ENCODE results near the gene TRPM6.
"Not testable (repeated sequence)": the region's sequence is repeated elsewhere in the genome, so short reads cannot be mapped to it uniquely, and the experiment has no call there.

The TRPM6 gene

DNA sequence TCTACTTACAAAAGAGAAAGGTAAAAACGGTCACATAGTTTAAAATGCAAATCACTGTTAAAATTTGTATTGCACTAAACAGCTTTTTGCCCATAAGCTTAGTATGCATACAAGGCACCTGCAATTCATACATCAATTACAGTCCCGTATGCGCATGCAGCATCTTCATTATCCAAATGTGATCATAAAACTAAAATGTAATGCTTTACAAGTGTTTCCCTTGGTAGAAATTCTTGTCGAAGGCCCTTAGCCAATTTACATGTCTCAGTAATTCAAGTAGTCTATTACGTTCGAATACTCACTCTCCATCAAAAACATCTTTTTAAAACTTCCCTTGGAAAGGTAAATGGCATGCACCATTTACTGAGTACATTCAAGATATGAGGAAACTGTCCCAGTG lies 32.6 kb downstream of the TRPM6 start:
- DNase-seq, result no peak

- DNase-seq, result not testable (repeated sequence)
Measured at GRCh38 chr9:74853024-74853423, 34.7 kb downstream of the TRPM6 start.

- no peak for DNase-seq
Measured at GRCh38 chr9:74848153-74848525, 39.6 kb downstream of the TRPM6 start.

DNA sequence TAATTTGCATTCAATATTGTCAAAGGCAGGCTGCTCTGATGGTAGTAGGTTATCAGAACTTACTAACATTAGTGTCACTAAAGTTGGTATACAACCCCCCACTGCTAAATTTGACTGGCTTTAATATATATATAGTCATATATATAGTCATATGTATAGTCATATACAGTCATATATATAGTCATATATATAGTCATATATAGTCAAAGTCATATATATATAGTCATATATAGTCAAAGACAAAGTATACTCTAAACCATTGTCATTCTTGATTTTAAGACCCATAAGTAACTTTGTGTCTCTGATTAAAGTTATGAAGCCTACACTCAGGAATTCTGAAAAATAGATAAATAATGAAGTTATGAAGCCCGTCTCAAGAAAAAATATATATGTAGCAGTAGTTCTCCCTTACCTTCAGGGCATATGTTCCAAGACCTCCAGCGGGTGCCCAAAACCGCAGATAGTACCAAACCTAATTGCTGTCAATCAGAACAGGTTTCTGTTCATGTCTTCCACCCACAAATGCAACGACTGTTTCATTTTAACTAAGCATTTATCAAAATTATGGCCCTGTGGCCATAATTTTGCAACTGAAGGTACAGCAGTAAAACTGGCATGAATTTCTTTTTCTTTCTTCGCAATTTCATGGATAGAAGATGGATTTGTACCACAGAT lies 40.1 kb downstream of the TRPM6 start:
- no peak for DNase-seq

DNA sequence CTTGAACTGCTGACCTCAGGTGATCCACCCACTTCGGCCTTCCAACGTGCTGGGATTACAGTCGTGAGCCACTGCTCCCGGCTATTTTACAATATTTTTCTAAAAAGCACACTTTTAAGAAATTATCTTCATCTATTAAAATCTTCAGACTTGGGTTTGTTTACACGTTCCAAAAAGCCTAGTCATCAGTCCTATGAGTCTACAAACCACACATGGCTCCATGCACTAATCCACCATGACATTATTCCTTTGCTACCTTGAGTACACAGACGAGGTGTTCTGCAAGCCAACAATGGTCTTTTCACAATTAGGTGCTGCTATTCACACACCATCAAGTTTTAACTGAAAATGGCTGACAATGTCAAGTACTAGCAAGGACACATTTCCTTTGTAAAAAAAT lies 41.0 kb downstream of the TRPM6 start:
- no peak for DNase-seq

DNA sequence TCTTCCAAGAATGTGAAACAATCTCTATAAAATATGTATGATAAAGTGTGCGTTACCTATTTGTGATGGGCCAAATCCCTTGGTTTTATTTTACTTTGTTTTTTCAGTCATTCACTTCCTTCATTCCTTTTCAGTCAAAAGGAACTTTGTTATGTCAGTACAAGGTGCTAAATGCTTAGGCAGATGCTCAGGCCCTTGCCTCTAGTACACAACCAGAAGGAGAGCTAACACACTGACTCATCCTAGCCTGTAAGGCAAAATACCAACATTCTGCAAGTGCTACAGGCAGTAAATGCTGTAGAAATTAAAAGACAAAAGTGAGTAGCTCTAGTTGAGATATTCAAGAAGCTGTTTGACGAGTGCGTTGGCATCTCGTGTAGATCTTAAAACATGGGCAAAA lies 49.4 kb downstream of the TRPM6 start:
- DNase-seq, result no peak

- DNase-seq, result no peak
Measured at GRCh38 chr9:74824654-74825053, 63.1 kb downstream of the TRPM6 start.

GRCh38 chr9:74821636-74822035 lies 66.1 kb downstream of the TRPM6 start:
- DNase-seq, result no peak

DNA sequence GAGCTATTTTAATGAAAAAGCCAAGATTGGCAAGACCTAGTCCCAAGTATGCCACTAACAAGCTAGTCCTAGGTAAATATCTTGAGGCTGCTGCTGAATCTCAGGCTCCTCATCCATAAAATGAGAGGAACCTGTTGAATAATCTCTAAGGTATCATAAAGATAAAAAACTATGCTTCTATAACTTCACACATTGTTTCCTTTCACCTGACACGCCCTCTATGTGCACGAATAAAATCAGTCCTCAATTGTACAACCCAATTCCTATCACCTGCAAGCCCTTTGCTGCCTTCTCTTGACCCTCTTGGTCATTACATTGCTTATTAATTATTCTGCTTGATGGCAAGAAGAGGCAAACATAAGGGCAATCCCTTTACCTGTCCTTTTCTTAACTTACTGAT lies 69.9 kb downstream of the TRPM6 start:
- no peak for DNase-seq

- no peak for DNase-seq
Measured at GRCh38 chr9:74817281-74817810, 70.4 kb downstream of the TRPM6 start.

DNA sequence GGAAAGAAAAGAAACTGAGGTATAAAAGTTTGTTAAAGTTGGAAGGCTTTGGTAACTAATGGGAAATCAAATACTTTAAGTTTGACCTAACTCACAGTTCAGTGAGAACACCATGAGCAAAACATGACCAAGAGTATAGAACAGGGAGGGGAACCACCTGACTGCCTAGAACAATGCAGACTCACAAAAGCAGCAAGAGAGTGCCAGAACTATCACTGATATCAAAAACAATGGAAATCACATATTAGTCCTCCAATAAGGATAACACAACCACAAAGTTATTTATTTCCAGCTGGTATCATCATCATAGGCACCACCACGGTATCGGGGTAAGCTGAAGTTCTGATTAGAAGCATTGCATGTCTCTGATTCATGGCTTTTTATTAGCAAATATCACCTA lies 77.5 kb downstream of the TRPM6 start:
- DNase-seq, result no peak

- no peak for DNase-seq
Measured at GRCh38 chr9:74804018-74804385, 83.7 kb downstream of the TRPM6 start.

- DNase-seq, result no peak
Measured at GRCh38 chr9:74803376-74804017, 84.2 kb downstream of the TRPM6 start.

DNA sequence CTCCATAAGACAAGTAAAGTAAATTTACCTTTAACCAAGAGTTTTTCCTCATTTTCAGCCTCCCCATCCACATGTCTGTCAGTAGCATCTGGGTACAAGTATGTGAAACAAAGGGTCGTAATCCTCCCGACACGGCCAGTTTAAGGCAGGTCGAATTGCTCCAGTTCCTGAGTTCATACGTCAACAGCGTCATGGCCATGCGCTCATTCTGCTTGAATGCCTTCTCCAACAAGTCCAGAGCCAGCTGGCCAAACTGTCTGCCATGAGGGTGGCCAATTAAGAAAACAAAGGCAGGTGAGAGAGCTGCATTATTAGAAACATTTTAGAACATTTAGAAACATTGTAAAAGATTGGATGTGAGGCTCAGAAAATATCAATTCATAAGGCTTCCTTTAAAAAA lies 87.5 kb downstream of the TRPM6 start:
- DNase-seq, result no peak

DNA sequence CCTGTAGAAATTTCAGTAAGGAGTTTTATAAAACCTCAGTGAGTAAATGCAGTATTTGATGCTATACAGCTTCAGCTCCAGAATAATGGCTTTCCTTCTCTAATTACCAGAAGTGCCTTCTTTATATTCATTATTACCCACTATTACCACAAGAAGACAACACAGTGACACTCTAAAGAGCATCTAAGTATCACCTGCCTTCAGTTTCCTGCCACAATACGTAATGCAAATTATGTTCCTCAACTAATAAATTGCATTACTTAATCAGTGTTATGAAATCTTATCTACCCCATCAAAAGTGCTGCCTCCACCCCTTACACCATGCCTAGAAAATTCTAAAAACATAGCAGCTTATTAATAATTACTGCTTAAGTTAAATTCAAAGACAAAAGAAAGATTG lies 91.9 kb downstream of the TRPM6 start:
- no peak for DNase-seq

DNA sequence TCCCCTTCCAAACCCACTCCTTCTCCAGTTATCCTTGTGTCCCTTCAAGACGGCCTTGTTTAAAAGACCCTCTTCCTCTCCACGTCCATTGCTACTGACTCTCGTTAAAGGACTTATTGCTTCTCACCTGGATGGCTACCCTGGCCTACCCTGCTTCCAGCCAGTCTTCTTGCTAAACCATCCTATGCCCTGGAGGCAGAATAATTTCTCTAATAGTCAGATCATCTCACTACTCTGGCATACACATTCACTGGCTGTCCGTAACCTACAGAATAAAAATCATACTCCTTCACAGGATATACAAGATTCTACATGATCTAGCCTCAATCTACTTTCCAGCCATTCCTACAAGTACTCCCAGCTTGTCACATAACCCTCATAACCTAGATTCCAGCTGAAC lies 92.6 kb downstream of the TRPM6 start:
- DNase-seq, result no peak

- no peak for DNase-seq
Measured at GRCh38 chr9:74784506-74784905, 103.2 kb downstream of the TRPM6 start.

- no peak for DNase-seq
Measured at GRCh38 chr9:74783408-74783807, 104.3 kb downstream of the TRPM6 start.

- peak; percentile 71 to 75 for DNase-seq
Measured at GRCh38 chr9:74777136-74777879, 110.4 kb downstream of the TRPM6 start.

DNA sequence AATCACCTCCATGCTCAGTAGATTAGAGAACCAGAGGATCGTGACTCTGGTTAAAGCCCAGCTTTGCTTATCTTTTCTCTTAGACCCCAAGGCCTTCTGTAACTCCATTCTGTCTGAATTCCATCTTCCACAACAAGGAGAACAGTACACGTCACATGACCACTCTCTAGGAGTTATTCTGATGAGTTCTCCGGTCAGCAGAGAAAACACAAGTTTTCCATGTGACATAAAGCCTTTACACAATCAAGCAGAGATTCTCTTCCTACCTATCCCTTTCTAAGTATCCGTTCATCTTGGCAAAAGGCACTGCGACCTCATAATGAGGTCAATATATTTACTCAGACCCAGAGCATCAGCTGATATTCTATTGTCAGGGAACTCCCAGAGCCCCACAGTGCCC lies 112.3 kb downstream of the TRPM6 start:
- no peak for DNase-seq

- DNase-seq, result peak; percentile 75 to 80
Measured at GRCh38 chr9:74773886-74774479, 113.7 kb downstream of the TRPM6 start.

GRCh38 chr9:74772121-74772520 lies 115.6 kb downstream of the TRPM6 start:
- no peak for DNase-seq

GRCh38 chr9:74771672-74772071 lies 116.0 kb downstream of the TRPM6 start:
- no peak for DNase-seq

- DNase-seq, result no peak
Measured at GRCh38 chr9:74771262-74771585, 116.5 kb downstream of the TRPM6 start.
